HUES48 (cell line): ENCODE measurements around the gene RTEL1.
"Not testable (repeated sequence)": the region's sequence is repeated elsewhere in the genome, so short reads cannot be mapped to it uniquely, and the experiment has no call there.

Experiments
- H3K27ac ChIP-seq: one replicate; pipeline ENCODE4 v1.7.0; 2013; ENCODE audit warnings: low read depth, low read length, inconsistent platforms
- H3K27me3 ChIP-seq: 2 replicates; pipeline ENCODE4 v1.6.1; 2013; ENCODE audit warnings: mild to moderate bottlenecking, low read length; ENCODE audit not compliant: control insufficient read depth, insufficient read depth
- H3K36me3 ChIP-seq: 2 replicates; pipeline ENCODE4 v1.6.1; 2013; ENCODE audit warnings: low read length; ENCODE audit not compliant: control insufficient read depth, insufficient read depth
- H3K4me1 ChIP-seq: 2 replicates; pipeline ENCODE4 v1.6.1; 2013; ENCODE audit warnings: mild to moderate bottlenecking, low read length; ENCODE audit not compliant: control insufficient read depth, insufficient read depth
- H3K4me3 ChIP-seq: 2 replicates; pipeline ENCODE4 v1.5.1; 2013; ENCODE audit warnings: mild to moderate bottlenecking, low read depth, low read length
- H3K9ac ChIP-seq: 2 replicates; pipeline ENCODE4 v1.6.1; 2013; ENCODE audit warnings: mild to moderate bottlenecking, low read depth, low read length, moderate library complexity
- H3K9me3 ChIP-seq: 2 replicates; pipeline ENCODE4 v1.6.1; 2013; ENCODE audit warnings: low read length; ENCODE audit not compliant: control insufficient read depth, insufficient read depth

Gene RTEL1

DNA sequence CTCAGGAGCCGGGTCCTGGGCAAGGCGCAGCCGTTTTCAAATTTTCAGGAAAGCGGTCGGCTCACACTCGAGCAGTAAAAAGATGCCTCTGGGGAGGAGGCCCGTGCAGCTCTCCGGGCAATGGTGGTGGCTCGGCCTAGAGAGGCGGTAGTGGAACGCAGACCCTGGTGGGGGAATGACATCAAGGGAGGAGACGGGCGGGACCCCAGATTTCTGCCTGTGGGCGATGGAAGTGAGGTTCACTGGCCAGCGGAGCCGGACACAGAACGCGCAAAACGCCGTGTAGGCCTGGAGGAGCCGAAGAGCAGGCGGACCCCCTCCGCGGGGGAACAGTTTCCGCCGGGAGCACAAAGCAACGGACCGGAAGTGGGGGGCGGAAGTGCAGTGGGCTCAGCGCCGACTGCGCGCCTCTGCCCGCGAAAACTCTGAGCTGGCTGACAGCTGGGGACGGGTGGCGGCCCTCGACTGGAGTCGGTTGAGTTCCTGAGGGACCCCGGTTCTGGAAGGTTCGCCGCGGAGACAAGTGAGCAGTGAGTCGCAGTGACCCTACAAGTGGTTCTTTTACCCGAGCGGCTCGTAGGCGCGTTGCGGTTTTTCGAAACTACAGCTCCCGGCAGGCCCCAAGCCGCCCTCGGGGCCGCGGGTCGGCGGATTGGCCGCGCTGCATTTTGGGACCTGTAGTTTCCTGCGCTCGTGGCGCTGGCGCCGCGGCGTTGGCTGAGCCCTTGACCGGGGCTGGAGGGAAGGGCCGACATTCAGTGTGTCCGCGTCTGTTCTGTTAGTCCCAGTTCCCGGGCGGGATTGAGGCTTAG lies at the start of gene RTEL1:
TSS of gene RTEL1 (plus strand) at position 376 of the 812 bp plus-strand sequence. CDS start 1,091 bp downstream, outside the sequence.
- H3K4me1 ChIP-seq = peaks cover 13% of the 10 kb centered on the region
- H3K36me3 ChIP-seq = peaks cover 35% of the 10 kb centered on the region
- H3K4me3 ChIP-seq = peak within 1 kb of the TSS; percentile 95
- H3K27me3 ChIP-seq = no peaks in the 10 kb centered on the region
- peak within 1 kb of the TSS; percentile 71 for H3K9ac ChIP-seq
- no peaks in the 10 kb centered on the region for H3K9me3 ChIP-seq
- peak within 1 kb of the TSS; percentile 70 for H3K27ac ChIP-seq

DNA sequence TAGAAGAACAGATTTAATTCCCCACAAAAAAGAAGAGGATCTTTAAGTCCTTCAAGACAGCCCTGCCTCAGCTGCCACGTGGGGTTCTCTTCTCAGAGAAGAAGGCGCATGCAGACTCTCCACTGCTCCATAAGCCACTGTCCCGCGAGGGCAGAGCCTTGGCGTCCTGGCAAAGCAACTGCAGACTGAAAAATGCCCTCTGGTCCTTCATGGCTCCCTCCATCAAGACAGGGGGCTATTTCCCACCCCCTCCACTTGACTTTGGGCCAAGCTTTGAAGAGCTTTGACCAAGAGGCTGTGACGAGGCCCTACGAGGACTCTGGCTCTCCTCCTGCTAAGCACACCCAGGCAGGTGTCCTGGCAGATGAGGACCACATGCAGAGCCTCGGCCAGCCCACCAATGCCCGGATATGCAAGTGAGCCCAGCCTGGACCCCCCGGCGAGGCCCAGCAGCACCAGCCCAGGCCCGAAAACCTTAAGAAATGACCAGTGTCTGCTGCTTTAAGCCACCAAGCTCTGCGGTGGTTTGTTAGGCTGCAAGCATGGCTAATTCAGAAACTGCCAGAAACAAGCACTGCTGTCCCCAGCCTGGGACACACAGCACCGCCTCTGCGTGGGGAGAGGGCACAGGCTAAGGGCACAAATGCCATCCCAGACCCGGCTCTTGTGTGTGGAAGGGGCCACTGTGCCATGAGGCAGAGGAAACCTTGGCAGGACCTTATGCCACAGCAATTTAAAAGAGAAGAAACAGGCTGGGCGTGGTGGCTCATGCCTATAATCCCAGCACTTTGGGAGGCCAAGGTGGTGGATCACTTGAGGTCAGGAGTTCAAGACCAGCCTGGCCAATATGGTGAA lies 47.3 kb upstream of the RTEL1 start:
- Histone ChIP-seq H3K27me3 (no peaks in the 10 kb centered on the region), H3K4me1 (no peaks in the 10 kb centered on the region), H3K4me3 (no peak overlapping the region), H3K9me3 (no peaks in the 10 kb centered on the region), H3K36me3 (peaks cover 5% of the 10 kb centered on the region), H3K9ac (no peak overlapping the region), H3K27ac (no peak overlapping the region)

DNA sequence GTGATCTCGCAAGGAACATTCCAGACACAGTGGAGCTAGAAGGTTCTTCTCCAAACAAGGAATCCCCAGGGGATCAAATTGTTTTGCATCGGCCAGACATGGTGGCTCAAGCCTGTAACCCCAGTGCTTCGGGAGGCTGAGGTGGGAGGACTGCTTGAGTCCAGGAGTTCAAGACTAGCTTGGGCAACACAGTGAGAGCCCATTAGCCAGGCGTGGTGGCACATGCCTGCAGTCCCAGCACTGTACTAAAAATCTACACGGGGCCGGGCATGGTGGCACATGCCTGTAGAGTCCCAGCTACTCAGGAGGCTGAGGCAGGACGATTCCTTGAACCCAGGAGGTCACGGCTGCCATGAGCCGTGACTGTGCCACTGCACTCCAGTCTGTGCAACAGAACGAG lies 46.5 kb upstream of the RTEL1 start:
- no peak overlapping the region for H3K9ac ChIP-seq
- H3K27me3 ChIP-seq = no peaks in the 10 kb centered on the region
- H3K27ac ChIP-seq = no peak overlapping the region
- H3K9me3 ChIP-seq = no peaks in the 10 kb centered on the region
- H3K4me3 ChIP-seq = no peak overlapping the region
- H3K36me3 ChIP-seq = peaks cover 10% of the 10 kb centered on the region
- H3K4me1 ChIP-seq = no peaks in the 10 kb centered on the region

DNA sequence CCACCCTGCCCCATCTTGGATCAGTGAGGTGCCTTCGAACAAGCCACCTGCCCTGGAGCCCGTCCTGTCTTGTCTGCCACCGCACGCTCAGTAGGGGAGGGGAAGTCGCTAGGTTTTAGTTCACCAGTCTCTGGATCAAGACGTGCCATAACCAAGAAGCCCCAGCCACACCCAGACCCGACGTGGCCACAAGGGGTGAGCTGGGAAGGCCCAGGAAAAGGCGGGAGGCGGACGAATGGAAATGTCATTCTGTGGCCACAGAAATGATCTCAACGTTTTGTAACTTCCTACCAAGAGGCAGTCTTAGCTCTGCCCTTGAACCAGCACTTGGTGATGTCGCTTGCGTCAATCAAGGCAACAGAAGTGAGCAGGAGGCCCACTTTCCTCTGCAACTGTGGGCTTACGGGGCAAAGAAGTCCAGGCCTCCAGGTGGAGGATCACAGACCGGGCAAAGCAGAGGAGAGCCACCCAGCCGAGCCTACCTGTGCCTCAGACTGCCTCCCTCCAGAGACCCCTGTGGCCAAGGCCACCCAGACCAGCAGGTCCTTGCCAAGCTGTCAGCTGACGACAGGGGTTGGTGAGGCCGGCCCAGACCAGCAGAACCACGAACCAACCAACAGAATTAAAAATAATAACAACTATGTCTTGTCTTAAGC lies 45.7 kb upstream of the RTEL1 start:
- peaks cover 18% of the 10 kb centered on the region for H3K36me3 ChIP-seq
- H3K4me3 ChIP-seq = no peak overlapping the region
- no peak overlapping the region for H3K27ac ChIP-seq
- H3K9me3 ChIP-seq = no peaks in the 10 kb centered on the region
- no peaks in the 10 kb centered on the region for H3K4me1 ChIP-seq
- no peak overlapping the region for H3K9ac ChIP-seq
- no peaks in the 10 kb centered on the region for H3K27me3 ChIP-seq

DNA sequence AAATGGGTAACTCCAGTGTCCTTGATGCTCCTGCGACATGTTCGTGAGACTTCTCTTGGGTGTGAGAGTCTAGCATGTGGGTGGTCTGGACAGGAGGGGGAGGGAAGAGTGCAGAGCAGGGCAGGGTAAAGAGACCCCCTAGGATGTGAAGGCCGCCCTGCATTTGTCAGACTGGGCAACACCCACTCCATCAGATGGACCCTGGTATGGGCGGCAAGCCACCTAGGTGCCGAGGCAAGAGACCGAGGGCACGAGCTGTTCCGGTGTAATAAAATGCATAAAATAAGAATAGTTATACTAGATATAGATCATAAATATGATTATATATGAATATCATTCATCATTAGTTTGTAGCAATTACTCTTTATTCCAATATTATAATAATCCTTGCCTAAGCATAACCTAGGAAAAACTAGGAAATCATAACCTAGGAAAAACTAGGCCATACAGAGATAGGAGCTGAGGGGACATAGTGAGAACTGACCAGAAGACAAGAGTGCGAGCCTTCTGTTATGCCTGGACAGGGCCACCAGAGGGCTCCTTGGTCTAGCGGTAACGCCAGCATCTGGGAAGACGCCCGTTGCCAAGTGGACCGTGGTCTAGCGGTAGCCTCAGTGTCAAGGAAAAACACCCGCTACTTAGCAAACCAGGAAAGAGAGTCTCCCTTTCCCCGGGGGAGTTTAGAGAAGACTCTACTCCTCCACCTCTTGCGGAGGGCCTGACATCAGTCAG lies 44.1 kb upstream of the RTEL1 start:
- not testable (repeated sequence) for H3K4me1 ChIP-seq, H3K27me3 ChIP-seq, H3K4me3 ChIP-seq, H3K9ac ChIP-seq, H3K27ac ChIP-seq, H3K9me3 ChIP-seq
- peaks cover 34% of the 10 kb centered on the region for H3K36me3 ChIP-seq

DNA sequence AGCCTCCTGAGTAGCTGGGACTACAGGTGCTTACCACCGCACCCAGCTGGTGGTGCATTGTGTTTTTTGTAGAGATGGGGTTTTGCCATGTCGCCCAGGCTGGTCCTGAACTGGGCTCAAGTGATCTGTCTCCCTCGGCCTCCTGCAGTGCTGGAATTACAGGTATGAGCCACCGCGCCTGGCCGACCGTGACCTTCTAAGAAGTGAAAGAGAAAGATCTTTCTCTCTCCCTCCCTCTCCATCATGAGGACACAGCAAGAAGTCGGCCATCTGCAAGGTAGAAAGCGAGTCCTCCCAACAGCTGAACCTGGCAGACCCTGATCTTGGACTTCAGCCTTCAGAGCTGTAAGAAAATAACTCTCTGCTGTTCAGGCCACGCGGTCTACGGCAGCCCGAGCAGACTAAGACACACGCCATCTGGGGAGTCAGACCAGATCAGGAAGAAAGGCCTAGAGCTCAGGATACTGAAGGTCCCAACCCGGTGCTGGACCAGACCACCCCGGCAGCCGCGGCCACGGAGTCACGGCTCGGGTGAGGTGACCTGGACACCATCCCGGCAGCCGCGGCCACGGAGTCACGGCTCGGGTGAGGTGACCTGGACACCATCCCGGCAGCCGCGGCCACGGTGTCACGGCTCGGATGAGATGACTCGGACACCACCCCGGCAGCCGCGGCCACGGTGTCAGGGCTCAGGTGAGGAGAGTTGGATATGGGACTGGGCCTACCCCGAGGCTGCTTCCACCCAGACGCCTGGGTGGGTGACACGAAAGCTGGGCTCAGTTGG lies 40.8 kb upstream of the RTEL1 start:
- no peaks in the 10 kb centered on the region for H3K9me3 ChIP-seq
- no peak overlapping the region for H3K27ac ChIP-seq
- H3K27me3 ChIP-seq = no peaks in the 10 kb centered on the region
- peaks cover 36% of the 10 kb centered on the region for H3K36me3 ChIP-seq
- H3K4me3 ChIP-seq = no peak overlapping the region
- no peaks in the 10 kb centered on the region for H3K4me1 ChIP-seq
- no peak overlapping the region for H3K9ac ChIP-seq

- Histone ChIP-seq H3K4me3 (no peak overlapping the region), H3K27me3 (no peaks in the 10 kb centered on the region), H3K27ac (no peak overlapping the region), H3K9ac (no peak overlapping the region), H3K36me3 (peaks cover 36% of the 10 kb centered on the region), H3K4me1 (no peaks in the 10 kb centered on the region), H3K9me3 (no peaks in the 10 kb centered on the region)
These were observed 40.2 kb upstream of the RTEL1 start for GRCh38 chr20:63617876-63618265.

GRCh38 chr20:63618291-63618980 lies 39.7 kb upstream of the RTEL1 start:
- no peaks in the 10 kb centered on the region for H3K9me3 ChIP-seq

GRCh38 chr20:63619086-63619485 lies 39.0 kb upstream of the RTEL1 start:
- Histone ChIP-seq H3K36me3 (peaks cover 36% of the 10 kb centered on the region), H3K9me3 (no peaks in the 10 kb centered on the region), H3K4me3 (no peak overlapping the region), H3K9ac (no peak overlapping the region), H3K27me3 (no peaks in the 10 kb centered on the region), H3K4me1 (no peaks in the 10 kb centered on the region), H3K27ac (no peak overlapping the region)

More at GRCh38 chr20:63618291-63618980, 39.7 kb upstream of the RTEL1 start:
- no peaks in the 10 kb centered on the region for H3K27me3 ChIP-seq
- no peaks in the 10 kb centered on the region for H3K4me1 ChIP-seq
- H3K36me3 ChIP-seq = peaks cover 36% of the 10 kb centered on the region
- H3K9ac ChIP-seq = no peak overlapping the region
- no peak overlapping the region for H3K4me3 ChIP-seq
- no peak overlapping the region for H3K27ac ChIP-seq
